Measurements from ENCODE around the gene SLC35C1.

The SLC35C1 gene

DNA sequence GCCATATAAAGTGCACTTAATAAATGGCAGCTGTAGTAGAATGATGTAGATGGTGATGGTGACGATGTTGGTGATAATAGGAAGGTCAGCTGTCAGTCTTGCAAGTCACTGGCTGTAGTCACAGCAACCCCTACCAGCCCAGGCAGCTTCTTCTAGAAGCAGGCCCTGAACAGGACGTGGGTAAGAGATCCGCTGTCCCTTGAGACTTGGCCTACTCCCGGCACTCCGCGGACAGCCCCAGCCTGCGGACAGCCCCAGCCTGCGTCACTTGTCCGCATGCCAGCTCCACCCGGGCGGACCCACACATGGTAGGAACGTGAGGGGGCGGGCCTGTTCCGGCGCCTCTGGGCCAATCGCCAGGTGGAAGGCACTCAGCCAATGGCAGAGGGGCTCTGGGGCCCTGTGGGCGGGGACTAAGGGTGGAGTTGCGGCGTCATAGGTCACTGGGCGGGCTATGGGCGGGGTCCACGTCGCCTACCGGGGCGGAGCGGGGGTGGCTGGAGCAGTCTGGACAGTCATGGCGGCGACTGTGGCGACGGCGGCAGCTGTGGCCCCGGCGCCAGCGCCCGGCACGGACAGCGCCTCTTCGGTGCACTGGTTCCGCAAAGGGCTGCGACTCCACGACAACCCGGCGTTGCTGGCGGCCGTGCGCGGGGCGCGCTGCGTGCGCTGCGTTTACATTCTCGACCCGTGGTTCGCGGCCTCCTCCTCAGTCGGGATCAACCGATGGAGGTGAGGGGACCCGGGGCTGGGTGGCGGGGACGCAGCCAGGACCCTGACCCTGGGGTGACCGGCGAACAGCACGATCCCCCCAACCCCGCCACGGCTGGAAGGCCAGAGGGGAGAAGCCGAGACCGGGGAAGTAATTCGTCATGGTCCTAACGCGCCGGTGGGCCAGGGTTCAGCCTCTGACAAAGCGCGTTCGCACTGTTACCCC, 42.3 kb downstream of the SLC35C1 start, which contains the start of gene CRY2:
Gene CRY2, plus strand, starts transcription at position 502 of the 937 bp plus-strand sequence. Its CDS starts 16 bp downstream, at position 518.
- FAIRE-seq = peak; percentile 83

DNA sequence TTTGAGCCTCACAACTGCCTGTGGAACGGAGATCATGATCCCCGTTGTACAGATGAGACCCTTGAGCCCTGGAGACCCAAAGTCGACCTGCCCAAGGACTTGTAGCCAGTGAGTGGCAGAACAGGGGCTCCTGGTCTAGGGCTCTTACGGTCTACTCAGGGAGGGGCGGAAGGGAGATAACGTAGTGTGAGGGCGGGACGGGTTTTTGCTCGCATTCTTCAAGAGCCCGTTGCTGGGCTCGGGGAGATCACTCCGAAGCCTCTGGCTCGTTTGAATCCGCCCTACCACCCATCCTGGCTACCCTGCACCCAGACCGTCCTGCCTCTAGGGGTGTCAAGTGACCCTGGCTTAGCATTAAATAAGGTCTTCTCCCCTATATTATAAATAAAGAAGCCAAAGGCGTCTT, 43.0 kb downstream of the SLC35C1 start:
- no peak for FAIRE-seq

DNA sequence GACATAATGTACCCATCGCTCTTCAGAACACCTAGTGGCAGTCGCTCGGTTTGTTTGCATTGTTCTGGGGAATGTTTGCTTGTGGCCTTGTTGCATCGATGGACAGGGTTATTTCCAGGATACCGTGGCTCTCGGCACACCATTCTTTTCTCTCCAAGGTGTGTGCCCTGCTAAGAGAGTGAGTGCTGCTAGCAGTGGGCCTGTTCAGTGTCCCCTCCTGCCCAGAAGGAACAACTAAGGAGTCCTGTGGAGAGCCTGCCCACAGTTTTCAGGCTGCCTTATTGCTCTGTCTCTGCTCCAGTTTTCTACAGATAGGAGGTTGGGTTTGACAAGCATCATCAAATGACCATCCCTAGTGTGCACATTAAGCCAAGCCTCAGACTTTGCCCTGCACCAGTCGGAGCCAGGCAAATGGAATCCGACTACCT, 43.7 kb downstream of the SLC35C1 start:
- no peak for FAIRE-seq

DNA sequence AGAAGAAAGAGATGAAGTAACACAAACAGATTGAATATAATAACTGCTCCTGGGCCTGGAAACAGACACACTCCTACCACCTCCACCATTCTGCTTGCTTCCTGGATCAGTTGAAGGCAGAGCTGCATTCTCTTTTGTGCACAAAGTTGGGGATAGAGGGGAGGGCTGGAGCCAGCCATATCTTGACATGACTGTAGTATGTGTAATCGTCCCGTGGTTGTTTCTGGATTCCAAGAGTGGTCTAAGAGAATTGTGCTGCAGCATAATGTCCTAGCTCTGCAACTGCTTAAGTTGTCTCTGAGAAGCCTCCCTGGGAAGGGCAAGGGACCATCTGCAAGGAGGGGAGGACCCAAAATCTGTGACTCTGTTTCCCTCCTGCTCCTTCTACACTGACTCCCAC, 45.5 kb downstream of the SLC35C1 start:
- no peak for FAIRE-seq

DNA sequence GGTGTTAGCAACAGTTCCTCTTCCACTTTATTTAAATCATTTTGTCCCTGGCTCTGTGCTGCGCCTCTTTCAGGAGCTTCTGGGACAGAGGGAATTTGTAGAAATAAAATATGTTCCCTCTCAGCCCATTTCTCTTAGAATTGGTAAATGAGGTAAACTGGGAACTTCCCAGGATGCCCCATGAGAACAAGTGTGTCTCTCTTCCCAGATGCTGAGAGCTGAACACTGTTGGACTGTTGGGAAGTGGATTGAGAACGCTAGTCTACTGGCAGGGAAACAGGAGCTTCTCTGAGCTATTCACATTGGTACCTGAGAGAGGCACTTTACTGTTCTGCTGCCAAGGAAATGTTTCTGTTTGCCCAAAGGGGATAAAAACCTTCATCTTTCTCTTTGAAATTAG, 46.3 kb downstream of the SLC35C1 start:
- no peak for FAIRE-seq

DNA sequence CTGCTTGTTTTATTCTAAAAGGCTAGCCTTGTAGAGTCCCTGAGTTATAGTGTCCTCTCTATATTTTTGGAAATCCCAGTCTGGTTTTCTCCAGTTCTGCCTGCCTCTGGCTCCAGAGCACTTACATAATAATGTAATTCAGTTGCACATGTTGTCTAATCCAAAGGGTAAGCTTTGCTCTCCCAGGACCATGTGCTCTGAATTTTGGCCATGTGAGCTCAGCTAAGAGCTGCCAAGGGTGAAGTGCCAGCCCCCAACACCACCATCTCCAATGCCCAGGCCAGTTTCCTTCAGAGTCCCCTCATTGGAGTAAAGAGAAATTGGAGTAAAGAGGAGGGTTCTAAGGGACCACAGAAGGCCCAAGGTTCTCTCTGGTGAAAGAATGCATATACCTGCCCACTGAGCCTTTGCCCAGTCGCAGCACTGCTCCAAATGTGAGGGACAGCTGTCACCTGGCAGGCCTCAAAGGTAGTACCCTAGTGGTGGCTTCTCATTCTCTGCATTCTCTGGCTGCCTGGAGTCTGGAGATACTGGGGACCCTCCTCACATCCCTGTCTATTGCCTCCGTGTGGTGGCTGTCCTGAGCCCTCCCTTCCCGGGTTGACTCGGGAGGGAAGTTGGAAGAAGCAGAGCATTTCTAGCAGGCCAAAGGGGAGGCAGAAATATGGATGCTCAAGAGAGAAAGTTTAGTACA, 47.2 kb downstream of the SLC35C1 start:
- no peak for FAIRE-seq

DNA sequence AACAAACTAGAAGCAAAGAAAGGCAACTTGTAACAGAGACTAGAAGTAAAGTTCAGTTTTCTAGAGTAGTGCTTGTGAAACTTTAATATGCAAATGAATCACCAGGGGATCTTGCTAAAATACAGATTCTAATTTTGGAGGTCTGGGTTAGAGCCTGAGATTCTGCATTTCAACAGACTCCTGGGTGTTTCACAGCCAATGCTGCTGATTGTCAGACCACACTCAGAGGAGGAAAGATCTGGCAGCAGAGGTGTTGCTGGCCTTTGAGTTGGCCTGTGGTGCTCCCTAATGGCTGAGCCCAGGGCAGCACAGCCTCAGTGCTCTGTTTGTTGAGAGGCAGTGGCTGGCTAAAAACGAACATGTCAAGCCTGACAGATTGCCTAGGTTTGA, 47.8 kb downstream of the SLC35C1 start:
- FAIRE-seq = no peak

DNA sequence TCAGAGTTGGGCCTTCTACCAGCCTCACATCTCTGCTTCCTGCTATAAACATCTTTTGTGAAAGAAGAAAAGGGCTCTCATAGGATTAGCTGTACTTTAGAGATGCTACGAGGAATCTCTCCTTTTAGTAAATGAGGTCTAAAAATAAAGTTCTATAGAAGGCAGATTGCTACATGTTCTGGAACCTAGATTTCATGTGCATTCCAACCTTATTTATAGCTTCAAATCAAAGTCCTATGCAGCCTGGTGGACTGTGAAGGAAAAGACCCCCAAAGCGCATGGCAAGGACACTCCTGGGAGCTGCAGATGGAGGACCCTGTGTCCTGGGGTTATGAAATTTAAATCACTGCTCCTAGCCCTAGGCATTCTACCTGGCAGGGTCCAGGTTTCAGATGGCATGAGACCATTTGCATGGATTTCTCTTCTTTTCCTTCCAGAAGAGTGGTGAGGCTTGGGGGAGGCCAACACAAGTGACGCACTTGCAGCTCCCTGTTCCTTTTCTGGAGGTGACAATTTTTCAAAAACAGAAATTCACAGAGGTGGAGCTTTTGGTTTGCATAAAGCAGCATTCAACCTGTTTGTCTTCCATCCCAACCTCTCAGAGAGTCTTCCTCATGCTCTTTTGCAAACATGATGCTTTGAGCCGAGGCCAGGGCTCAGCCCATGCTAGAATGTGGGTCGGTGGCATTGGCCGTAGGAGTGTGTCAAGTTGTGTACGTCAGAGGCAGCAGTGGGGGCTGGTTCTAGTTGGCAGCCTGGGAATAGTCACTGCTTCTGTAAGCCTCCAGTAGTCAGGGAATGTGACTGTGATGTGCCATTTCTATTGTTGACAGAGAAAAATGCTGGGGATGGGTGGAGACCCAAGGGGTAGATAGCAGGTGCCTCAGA, 48.6 kb downstream of the SLC35C1 start:
- FAIRE-seq = no peak

DNA sequence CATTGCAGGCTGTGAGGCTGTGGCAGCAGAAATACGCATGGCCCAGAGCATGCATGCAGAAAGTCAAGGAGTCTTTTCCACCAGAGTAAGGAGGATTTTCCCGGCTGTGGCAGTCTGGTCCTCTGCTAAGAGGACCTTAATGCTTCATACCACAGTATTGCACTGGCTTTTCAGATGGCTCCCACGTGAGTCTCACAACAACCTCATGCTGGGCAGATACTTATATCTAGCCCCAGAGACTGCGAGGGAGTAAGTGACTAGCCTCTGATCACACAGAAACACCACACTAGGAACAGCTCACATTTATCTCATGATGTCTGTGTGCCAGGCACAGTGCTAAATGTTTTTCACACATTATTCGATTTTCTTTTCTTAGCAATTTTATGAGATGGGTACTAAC, 50.4 kb downstream of the SLC35C1 start:
- FAIRE-seq = no peak

DNA sequence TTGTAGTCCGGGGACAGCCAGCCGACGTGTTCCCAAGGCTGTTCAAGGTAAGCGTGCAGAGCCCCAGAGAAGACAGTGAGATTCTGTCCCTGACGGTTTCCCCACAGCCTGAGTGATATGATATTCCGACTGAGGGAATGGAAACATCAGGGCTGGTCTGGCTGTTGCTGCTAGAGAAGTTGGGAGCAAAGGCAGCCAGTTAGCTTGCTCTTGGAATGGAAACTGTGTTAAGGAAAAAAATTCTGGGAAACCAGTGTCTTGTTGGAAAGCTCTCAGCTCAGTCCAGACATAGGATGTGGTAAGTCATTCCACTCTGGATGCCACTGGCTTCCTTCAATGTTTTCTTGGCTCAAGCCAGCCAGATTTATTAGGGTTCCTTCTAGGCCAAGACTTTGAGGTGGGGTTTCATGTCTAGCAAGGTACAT, 51.1 kb downstream of the SLC35C1 start:
- no peak for FAIRE-seq

DNA sequence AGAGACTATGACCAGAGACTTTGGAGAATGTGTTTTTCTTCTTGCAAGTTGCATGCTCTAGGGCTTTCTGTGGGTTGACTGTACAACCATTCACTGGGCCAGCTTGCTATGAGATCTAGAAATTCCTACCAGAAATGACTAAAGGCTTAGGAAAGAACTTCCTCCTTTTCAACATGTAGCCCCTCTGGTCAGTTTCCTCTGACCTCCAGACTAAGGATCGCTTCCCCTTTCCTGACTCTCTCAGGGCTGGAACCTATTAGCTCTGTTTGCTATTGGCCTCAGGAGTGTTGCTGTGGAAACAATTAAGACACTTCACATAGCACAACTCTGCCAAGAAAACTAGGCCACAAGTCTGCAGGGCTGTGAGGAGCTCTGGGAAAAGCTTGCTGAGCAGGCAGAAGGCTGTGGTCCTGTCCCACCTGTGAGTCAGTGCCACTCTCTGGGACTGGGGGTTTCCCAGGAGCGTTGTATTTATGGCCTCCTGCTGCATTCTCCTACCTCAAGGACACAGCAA, 53.1 kb downstream of the SLC35C1 start:
- FAIRE-seq = peak; percentile 8

DNA sequence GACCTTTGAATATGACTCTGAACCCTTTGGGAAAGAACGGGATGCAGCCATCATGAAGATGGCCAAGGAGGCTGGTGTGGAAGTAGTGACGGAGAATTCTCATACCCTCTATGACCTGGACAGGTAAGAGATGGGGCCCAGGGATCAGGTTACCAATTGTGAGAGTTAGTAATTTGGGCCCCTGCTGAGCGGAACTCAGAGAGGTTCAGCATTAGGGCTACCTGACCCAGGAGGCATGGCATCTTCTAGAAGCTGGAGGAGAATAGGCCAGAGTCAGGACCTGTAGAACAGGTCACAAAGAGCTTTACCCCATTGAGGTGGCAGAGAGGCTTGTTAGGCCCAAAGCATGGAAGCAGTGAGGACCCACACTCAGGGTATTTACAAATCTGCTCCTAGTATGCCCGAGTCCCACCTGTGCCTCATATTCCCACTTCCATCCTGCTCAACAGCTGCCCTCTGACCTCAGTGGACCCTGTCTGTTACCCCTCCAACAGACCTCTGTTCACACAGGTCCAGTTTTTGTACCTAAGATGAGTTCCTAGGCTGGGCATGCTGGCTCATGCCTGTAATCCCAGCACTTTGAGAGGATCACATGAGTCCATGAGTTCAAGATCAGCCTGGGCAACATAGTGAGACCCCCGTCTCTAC, 53.9 kb downstream of the SLC35C1 start:
- no peak for FAIRE-seq

DNA sequence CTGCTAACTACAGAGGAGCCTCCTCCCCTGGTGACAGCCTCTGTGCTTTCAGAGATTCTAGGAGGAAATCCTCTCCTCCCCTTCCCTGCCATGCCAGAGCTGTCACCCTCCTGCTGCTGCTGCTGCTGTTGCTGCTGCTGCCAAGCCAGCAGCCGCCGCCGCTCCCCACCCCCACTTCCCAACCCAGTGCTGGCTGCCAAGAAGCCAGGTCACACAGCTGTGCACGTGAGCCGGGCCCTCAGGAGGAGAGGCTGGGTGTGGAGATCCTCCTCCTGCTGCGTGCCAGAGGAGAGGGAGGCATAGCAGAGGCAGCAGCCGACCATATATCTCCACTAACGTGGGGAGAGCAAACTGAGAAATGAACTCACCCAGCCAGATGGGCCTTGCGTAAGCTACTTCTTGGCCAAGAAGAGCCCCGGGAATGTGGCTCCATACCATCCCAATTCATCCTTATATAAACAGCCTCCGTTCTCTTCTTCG, 54.8 kb downstream of the SLC35C1 start:
- no peak for FAIRE-seq

DNA sequence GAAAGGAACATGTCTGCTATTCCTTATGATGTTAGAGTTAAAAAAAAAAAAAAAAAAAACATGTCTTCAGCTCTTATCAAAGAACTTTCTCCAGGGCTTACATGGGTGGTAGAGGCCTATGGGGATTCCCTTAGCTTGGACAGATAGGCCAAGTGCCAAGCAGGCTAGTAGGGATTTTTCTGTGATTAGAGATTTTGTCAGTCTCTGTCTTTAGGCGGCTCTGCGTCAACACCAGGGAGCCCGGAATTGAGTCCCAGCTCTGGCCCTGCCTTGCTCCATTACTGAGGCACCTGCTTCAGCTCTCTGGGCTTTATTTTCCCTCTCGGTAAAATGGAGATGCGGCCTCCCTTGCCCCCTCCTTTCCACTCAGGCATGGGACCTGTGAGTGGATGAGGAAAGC, 55.4 kb downstream of the SLC35C1 start:
- no peak for FAIRE-seq

DNA sequence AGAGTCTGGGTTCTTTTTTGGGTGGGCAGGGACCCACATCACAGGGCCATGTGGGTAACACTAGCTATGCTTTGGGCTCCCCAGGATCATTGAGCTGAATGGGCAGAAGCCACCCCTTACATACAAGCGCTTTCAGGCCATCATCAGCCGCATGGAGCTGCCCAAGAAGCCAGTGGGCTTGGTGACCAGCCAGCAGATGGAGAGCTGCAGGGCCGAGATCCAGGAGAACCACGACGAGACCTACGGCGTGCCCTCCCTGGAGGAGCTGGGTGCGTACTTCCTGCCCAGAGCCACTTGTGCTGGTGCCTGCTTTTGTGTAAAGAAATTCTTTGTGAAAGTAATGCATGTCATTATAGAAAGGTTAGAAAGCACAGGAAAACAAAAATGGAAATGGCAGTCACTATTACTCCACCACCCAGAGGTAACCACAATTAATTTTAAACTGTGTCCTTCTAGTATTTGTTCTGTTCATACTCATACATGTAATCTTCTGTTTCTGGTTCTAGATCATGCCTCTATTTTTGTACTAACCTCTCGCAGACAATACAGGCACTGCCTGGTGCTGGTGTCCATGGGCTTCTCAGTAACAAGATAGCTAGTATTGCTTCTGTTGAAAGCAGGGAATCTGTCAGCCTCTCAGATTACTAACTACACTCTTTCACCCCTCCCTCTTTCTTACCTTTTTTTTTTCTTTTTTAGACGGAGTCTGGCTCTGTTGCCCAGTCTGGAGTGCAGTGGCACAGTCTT, 56.0 kb downstream of the SLC35C1 start:
- no peak for FAIRE-seq

Data from endometrium (tissue), 2 donors.